Transverse colon (tissue), 4 donors: ENCODE results near the gene MEIS2. TPM values are rescaled to one million over a fixed set of nuclear protein-coding genes. Genes with fewer than 3 reads are reported as not detected.

Experiments
- DNase-seq: peaks from one replicate; pipeline ENCODE4 v3.0.0-alpha.2; 2019
- H3K27ac ChIP-seq, 4 donors: fragments of 200-600 bp; sonication (generic); 2 replicates each; pipeline ENCODE4 v1.5.1; 2016 to 2018; ENCODE audit warnings: inconsistent platforms in 4 of 4
- H3K27me3 ChIP-seq: fragments of 200-600 bp; sonication (generic); 2 replicates; pipeline ENCODE4 v1.5.1; 2017; ENCODE audit warnings: inconsistent platforms
- H3K36me3 ChIP-seq, 4 donors: fragments of 200-600 bp; sonication (generic); 2 replicates each; pipeline ENCODE4 v1.5.1; 2017 to 2019; ENCODE audit warnings: inconsistent platforms in 4 of 4
- H3K4me1 ChIP-seq, 4 donors: fragments of 200-600 bp; sonication (generic); 2 replicates each; pipeline ENCODE4 v1.5.1; 2017 to 2020; ENCODE audit warnings: inconsistent platforms in 4 of 4
- H3K4me3 ChIP-seq, 4 donors: fragments of 200-600 bp; sonication (generic); 1 replicate in 1 of 4; 2 replicates in 3 of 4; pipeline versions ENCODE4 v1.5.1 to v1.6.1; 2017 to 2019; ENCODE audit warnings: inconsistent platforms in 4 of 4
- H3K9me3 ChIP-seq, 2 donors: fragments of 200-600 bp; sonication (generic); 2 replicates each; pipeline ENCODE4 v1.5.1; 2017 to 2019; ENCODE audit warnings: inconsistent platforms in 2 of 2
- CTCF ChIP-seq, 5 experiments: fragments of 200-600 bp in 3 of 5; fragments of 450-650 bp in 2 of 5; sonication (generic) in 3 of 5; IDR thresholded peaks; 1 replicate in 2 of 5; 2 replicates in 3 of 5; pipeline ENCODE4 v1.5.1; 2016 to 2017; ENCODE audit warnings: antibody characterized with exemption in 5 of 5, inconsistent platforms in 3 of 5, mild to moderate bottlenecking in 2 of 5, moderate library complexity in 1 of 5
- EP300 ChIP-seq: sonication (generic); formaldehyde crosslinking; IDR thresholded peaks from one replicate; pipeline ENCODE4 v1.6.1; 2017; ENCODE audit warnings: antibody characterized with exemption, low read depth
- POLR2A ChIP-seq: fragments of 450-650 bp; IDR thresholded peaks from one replicate; pipeline ENCODE4 v1.6.1; 2016; ENCODE audit warnings: antibody characterized with exemption, mild to moderate bottlenecking, moderate library complexity
- POLR2AphosphoS5 ChIP-seq, 3 donors: sonication (generic); formaldehyde crosslinking; IDR thresholded peaks; one replicate each; pipeline ENCODE4 v1.6.1; 2016; ENCODE audit warnings: antibody characterized with exemption in 3 of 3
- WGBS, 2 donors: methylation state at CpG; one replicate each; pipeline ENCODE4 v1.1.5; 2018; ENCODE audit warnings: low coverage in 1 of 2; 5-methylcytosine and 5-hydroxymethylcytosine counted together
- in situ Hi-C, 4 donors: fragments of 200-750 bp; cut with MboI; loops; one replicate each; pipeline versions ENCODE4 v1.15.0 to v1.15.1; 2017; ENCODE audit warnings: low sequenced_read_pairs in 3 of 4, low pct_ligation_motif_present in 1 of 4, low pct_unique_long_range_greater_than_20kb in 1 of 4
- intact Hi-C: fragments of 100-400 bp; cut with DNase I; formaldehyde crosslinking; loops from one replicate; pipeline ENCODE4 v1.15.1; 2023; ENCODE audit warnings: low total_unique reads
- total RNA-seq, 4 donors: library from RNA; depleted of rRNA; stranded (reverse); fragments of >200 nt; gene quantifications; one replicate each; pipeline ENCODE4 v1.1.0, GENCODE V29; 2016

Gene MEIS2
- total RNA-seq, 4 donors from 2014 or later = 16.5 to 43.4 (median 32.7) TPM

- no peak overlapping the region for H3K27ac ChIP-seq
- H3K4me3 ChIP-seq = no peak overlapping the region
- no peaks in the 10 kb centered on the region for H3K9me3 ChIP-seq
- H3K4me1 ChIP-seq = no peaks in the 10 kb centered on the region
- TF ChIP-seq EP300 = no peak
- TF ChIP-seq POLR2AphosphoS5 (IDR thresholded peaks at IDR 0.05) = no peak
- TF ChIP-seq CTCF (IDR thresholded peaks at IDR 0.05) = no peak
- TF ChIP-seq POLR2A = no peak
- H3K36me3 ChIP-seq = no peaks in the 10 kb centered on the region
- intact Hi-C loops = no loop called here
- no peak for DNase-seq
- in situ Hi-C loops = no loop called here
- no peaks in the 10 kb centered on the region for H3K27me3 ChIP-seq
- 73% methylated on average over 2 of the region's 2 CpGs; no CpG with 5 or more reads in 1 of the 2 donors for WGBS, 2 donors
These were observed 29.7 kb downstream of the MEIS2 start for GRCh38 chr15:37070686-37071085.

- no peaks in the 10 kb centered on the region for H3K36me3 ChIP-seq
These were observed 38.4 kb downstream of the MEIS2 start for GRCh38 chr15:37061996-37062395.

GRCh38 chr15:37059086-37059485 is 41.3 kb downstream of the MEIS2 start:
- Histone ChIP-seq H3K27ac (peak overlapping the region in 1 of 4 donors; percentile 10), H3K9me3 (no peaks in the 10 kb centered on the region), H3K4me1 (peaks cover 0 to 26% (median 1%) of the 10 kb centered on the region in 4 donors), H3K4me3 (no peak overlapping the region), H3K27me3 (no peaks in the 10 kb centered on the region), H3K36me3 (no peaks in the 10 kb centered on the region)
- intact Hi-C loops (no loop called here), in situ Hi-C loops (no loop called here)
- TF ChIP-seq EP300 = no peak
- TF ChIP-seq POLR2AphosphoS5 (IDR thresholded peaks at IDR 0.05) = peak in 1 of 3 donors; percentile 6
- DNase-seq = no peak
- 16 to 17% methylated on average over 2 of the region's 2 CpGs for WGBS, 2 donors

More at GRCh38 chr15:37061996-37062395, 38.4 kb downstream of the MEIS2 start:
- H3K4me3 ChIP-seq = no peak overlapping the region
- no peaks in the 10 kb centered on the region for H3K27me3 ChIP-seq
- no peak for DNase-seq
- peaks cover 0 to 21% (median 1%) of the 10 kb centered on the region in 4 donors for H3K4me1 ChIP-seq
- WGBS, 2 donors = 64 to 78% methylated on average over 1 of the region's 1 CpG
- TF ChIP-seq CTCF (IDR thresholded peaks at IDR 0.05) (no peak), EP300 (no peak)
- no peak overlapping the region for H3K27ac ChIP-seq
- in situ Hi-C loops = no loop called here
- intact Hi-C loops = no loop called here
- no peaks in the 10 kb centered on the region for H3K9me3 ChIP-seq

- intact Hi-C loops (no loop called here), in situ Hi-C loops (no loop called here)
- Histone ChIP-seq H3K36me3 (no peaks in the 10 kb centered on the region), H3K27me3 (no peaks in the 10 kb centered on the region), H3K27ac (peak overlapping the region in 1 of 4 donors; percentile 38), H3K4me1 (peaks cover 0 to 26% (median 1%) of the 10 kb centered on the region in 4 donors), H3K9me3 (no peaks in the 10 kb centered on the region), H3K4me3 (no peak overlapping the region)
- WGBS, 2 donors = 52% methylated on average over 6 of the region's 6 CpGs; no CpG with 5 or more reads in 1 of the 2 donors
- TF ChIP-seq EP300 (no peak), POLR2A (no peak)
- DNase-seq = no peak
These were observed 41.9 kb downstream of the MEIS2 start for GRCh38 chr15:37058316-37058985.

- Histone ChIP-seq H3K4me1 (peaks cover 0 to 26% (median 1%) of the 10 kb centered on the region in 4 donors), H3K27ac (peak overlapping the region in 2 of 4 donors; percentile 38 to 62), H3K9me3 (no peaks in the 10 kb centered on the region), H3K36me3 (no peaks in the 10 kb centered on the region), H3K27me3 (no peaks in the 10 kb centered on the region), H3K4me3 (no peak overlapping the region)
- in situ Hi-C loops = no loop called here
- no peak for DNase-seq
- no peak for TF ChIP-seq POLR2A
- no peak for TF ChIP-seq CTCF (IDR thresholded peaks at IDR 0.05)
- no peak for TF ChIP-seq EP300
- TF ChIP-seq POLR2AphosphoS5 (IDR thresholded peaks at IDR 0.05) = no peak
- WGBS, 2 donors = 75 to 76% methylated on average over 8 to 9 of the region's 9 CpGs
- intact Hi-C loops = no loop called here
These were observed 42.5 kb downstream of the MEIS2 start for GRCh38 chr15:37057831-37058230.
